ENCODE results near the gene CNPY3. TPM values are rescaled to one million over a fixed set of nuclear protein-coding genes. Genes with fewer than 3 reads are reported as not detected.

Gene CNPY3
- total RNA-seq, 2 donors from 2014 or later = 50.8 to 74.7 TPM

DNA sequence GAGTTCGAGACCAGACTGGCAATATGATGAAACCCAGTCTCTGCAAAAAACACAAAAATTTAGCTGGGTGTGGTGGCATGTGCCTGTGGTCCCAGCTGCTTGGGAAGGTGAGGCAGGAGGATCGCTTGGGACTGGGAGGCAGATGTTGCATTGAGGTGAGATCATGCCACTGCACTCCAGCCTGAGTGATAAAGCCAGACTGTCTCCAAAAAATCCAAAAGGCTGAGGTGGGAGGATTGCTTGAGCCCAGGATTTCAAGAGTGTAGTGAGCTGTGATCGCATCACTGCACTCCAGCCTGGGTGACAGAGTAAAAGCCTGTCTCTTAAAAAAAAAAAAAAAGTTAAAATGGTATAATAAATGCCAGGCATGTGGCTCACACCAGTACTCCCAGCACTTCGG lies 14.7 kb upstream of the CNPY3 start:
- peaks cover 9% of the 10 kb centered on the region for H3K4me1 ChIP-seq
- H3K36me3 ChIP-seq (replicated peaks in 1 of 2; ENCODE audit: insufficient read depth in 1 of 2, low read depth in 2 of 2) = no peaks in the 10 kb centered on the region
- H3K27me3 ChIP-seq = no peaks in the 10 kb centered on the region
- no peak overlapping the region for H3K27ac ChIP-seq
- no peak for DNase-seq
- no peak overlapping the region for H3K4me3 ChIP-seq
- no peak for ATAC-seq
- TF ChIP-seq POLR2A (IDR thresholded peaks at IDR 0.05) (no peak), CTCF (IDR thresholded peaks at IDR 0.05) (no peak)
- no peaks in the 10 kb centered on the region for H3K9me3 ChIP-seq
- intact Hi-C loops (cut with DNase I) = no loop called here
- WGBS, 2 donors = 81 to 83% methylated on average over 4 of the region's 4 CpGs

GRCh38 chr6:42915732-42916131 lies 13.5 kb upstream of the CNPY3 start, which contains the start of gene PTCRA:
Gene PTCRA (plus strand): TSS chr6:42916053. CDS start chr6:42916070, 17 bp downstream.
- Histone ChIP-seq H3K27ac (no peak within 1 kb of the TSS), H3K4me1 (peaks cover 9% of the 10 kb centered on the region), H3K27me3 (no peaks in the 10 kb centered on the region), H3K4me3 (no peak within 1 kb of the TSS), H3K9me3 (no peaks in the 10 kb centered on the region), H3K36me3 (replicated peaks in 1 of 2; ENCODE audit: insufficient read depth in 1 of 2, low read depth in 2 of 2) (no peaks in the 10 kb centered on the region)
- DNase-seq (no peak), ATAC-seq (no peak)
- 76 to 87% methylated on average over 7 to 9 of the region's 10 CpGs for WGBS, 2 donors
- TF ChIP-seq POLR2A (IDR thresholded peaks at IDR 0.05) (no peak), CTCF (IDR thresholded peaks at IDR 0.05) (no peak)
- intact Hi-C loops (cut with DNase I) = no loop called here

DNA sequence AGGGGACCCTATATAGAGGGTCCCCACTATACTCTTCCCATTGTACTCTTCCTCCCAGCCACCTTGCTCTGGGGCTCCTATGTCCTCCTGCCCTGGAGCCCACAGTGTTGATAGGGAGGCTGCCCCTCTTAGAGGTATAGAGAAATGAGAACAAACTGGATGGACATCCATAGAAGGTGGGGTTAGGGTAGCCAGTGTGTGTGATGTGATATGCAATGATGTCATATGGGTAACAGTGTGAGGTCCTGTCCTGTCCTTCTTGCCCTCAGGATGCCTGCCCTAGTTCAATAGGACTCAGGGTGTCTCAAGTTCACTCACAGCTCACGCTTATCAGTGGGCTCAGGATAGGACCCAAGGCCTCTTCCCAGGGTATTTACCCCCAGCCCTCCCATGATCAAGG lies 13.0 kb upstream of the CNPY3 start:
- Histone ChIP-seq H3K27me3 (no peaks in the 10 kb centered on the region), H3K4me3 (no peak overlapping the region), H3K4me1 (peaks cover 8% of the 10 kb centered on the region), H3K36me3 (replicated peaks in 1 of 2; ENCODE audit: insufficient read depth in 1 of 2, low read depth in 2 of 2) (no peaks in the 10 kb centered on the region), H3K9me3 (no peaks in the 10 kb centered on the region), H3K27ac (no peak overlapping the region)
- TF ChIP-seq CTCF (IDR thresholded peaks at IDR 0.05) = no peak
- TF ChIP-seq POLR2A (IDR thresholded peaks at IDR 0.05) = no peak
- DNase-seq = no peak
- 83 to 89% methylated on average over 1 of the region's 1 CpG for WGBS, 2 donors
- no peak for ATAC-seq
- intact Hi-C loops (cut with DNase I) = no loop called here

DNA sequence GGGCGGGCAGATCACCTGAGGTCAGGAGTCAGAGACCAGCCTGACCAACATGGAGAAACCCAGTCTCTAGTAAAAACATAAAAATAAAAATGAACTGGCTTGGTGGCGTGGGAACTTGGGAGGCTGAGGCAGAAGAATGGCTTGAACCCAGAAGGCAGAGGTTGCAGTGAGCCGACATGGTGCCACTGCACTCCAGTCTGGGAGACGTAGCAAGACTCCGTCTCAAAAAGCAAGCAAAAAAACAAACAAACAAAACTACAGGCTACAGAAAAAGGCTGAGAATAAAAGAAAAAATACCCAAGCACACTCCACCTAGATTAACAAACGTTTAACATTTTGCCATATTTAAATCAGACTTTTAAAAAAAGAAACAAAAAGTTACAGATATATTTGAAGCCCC lies 7.5 kb upstream of the CNPY3 start:
- Histone ChIP-seq H3K9me3 (no peaks in the 10 kb centered on the region), H3K36me3 (replicated peaks in 1 of 2; ENCODE audit: insufficient read depth in 1 of 2, low read depth in 2 of 2) (no peaks in the 10 kb centered on the region), H3K27ac (no peak overlapping the region), H3K27me3 (no peaks in the 10 kb centered on the region), H3K4me3 (no peak overlapping the region), H3K4me1 (no peaks in the 10 kb centered on the region)
- DNase-seq = no peak
- intact Hi-C loops (cut with DNase I) = no loop called here
- TF ChIP-seq CTCF (IDR thresholded peaks at IDR 0.05) = no peak
- no peak for TF ChIP-seq POLR2A (IDR thresholded peaks at IDR 0.05)
- no peak for ATAC-seq
- 59 to 78% methylated on average over 6 of the region's 6 CpGs for WGBS, 2 donors

DNA sequence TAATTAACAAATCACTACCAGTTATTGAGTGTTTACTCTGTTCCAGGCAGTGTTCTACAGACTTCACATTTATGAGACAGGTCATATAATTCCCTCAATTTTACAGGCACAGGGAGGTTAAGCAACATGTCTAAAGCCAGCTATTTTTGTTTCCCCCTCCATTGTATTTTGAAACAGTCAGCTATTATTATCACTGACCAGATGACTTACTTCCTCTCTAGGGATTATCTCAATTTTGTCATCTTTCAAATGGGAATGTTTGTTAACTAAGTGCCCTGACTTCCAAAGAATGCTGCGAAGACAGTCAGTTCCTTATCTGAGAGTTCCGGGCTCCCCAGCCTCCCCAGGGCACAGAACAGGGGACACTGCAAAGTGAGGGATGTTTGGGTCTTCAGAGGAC lies 5.6 kb upstream of the CNPY3 start:
- no peak for ATAC-seq
- peaks cover 9% of the 10 kb centered on the region for H3K4me1 ChIP-seq
- intact Hi-C loops (cut with DNase I) = no loop called here
- no peak for DNase-seq
- H3K4me3 ChIP-seq = no peak overlapping the region
- WGBS, 2 donors = 79 to 87% methylated on average over 2 of the region's 2 CpGs
- TF ChIP-seq POLR2A (IDR thresholded peaks at IDR 0.05) (no peak), CTCF (IDR thresholded peaks at IDR 0.05) (no peak)
- H3K9me3 ChIP-seq = no peaks in the 10 kb centered on the region
- no peaks in the 10 kb centered on the region for H3K36me3 ChIP-seq (replicated peaks in 1 of 2; ENCODE audit: insufficient read depth in 1 of 2, low read depth in 2 of 2)
- H3K27me3 ChIP-seq = no peaks in the 10 kb centered on the region
- H3K27ac ChIP-seq = no peak overlapping the region

Measured in body of pancreas (tissue), 4 donors.